Measurements from ENCODE around the gene PPP2R2C. TPM values are rescaled to one million over a fixed set of nuclear protein-coding genes. Genes with fewer than 3 reads are reported as not detected.

Gene PPP2R2C
- total and polyA plus RNA-seq, 5 donors = 2.3 to 7.2 (median 2.8) TPM

- H3K4me1 ChIP-seq (ENCODE audit: control insufficient read depth, insufficient read depth, low read length) = no peaks in the 10 kb centered on the region
- 80% methylated on average over 6 of the region's 6 CpGs for WGBS
- H3K27ac ChIP-seq (ENCODE audit: low read length) = no peak overlapping the region
- intact Hi-C loops (cut with DNase I) = no loop called here
- DNase-seq (no peak), ATAC-seq (no peak)
- no peak overlapping the region for H3K4me3 ChIP-seq (ENCODE audit: low read length)
- H3K27me3 ChIP-seq (ENCODE audit: control insufficient read depth, insufficient read depth) = no peaks in the 10 kb centered on the region
- no peaks in the 10 kb centered on the region for H3K9me3 ChIP-seq (ENCODE audit: control insufficient read depth, low read length)
These were observed 169.5 kb downstream of the PPP2R2C start for GRCh38 chr4:6302869-6303268.

GRCh38 chr4:6301732-6302442 is 170.5 kb downstream of the PPP2R2C start:
- H3K27me3 ChIP-seq (ENCODE audit: control insufficient read depth, insufficient read depth) = no peaks in the 10 kb centered on the region
- DNase-seq = no peak
- H3K4me1 ChIP-seq (ENCODE audit: control insufficient read depth, insufficient read depth, low read length) = no peaks in the 10 kb centered on the region
- no peak overlapping the region for H3K4me3 ChIP-seq (ENCODE audit: low read length)
- intact Hi-C loops (cut with DNase I) = no loop called here
- WGBS = 98% methylated on average over 55 of the region's 55 CpGs
- ATAC-seq = no peak
- H3K27ac ChIP-seq (ENCODE audit: low read length) = no peak overlapping the region
- no peaks in the 10 kb centered on the region for H3K9me3 ChIP-seq (ENCODE audit: control insufficient read depth, low read length)

GRCh38 chr4:6301051-6301731 is 171.2 kb downstream of the PPP2R2C start:
- no peaks in the 10 kb centered on the region for H3K4me1 ChIP-seq (ENCODE audit: control insufficient read depth, insufficient read depth, low read length)
- intact Hi-C loops (cut with DNase I) = no loop called here

GRCh38 chr4:6300359-6300758 is 172.1 kb downstream of the PPP2R2C start:
- intact Hi-C loops (cut with DNase I) = no loop called here
- WGBS = 89% methylated on average over 11 of the region's 11 CpGs

More at GRCh38 chr4:6301051-6301731, 171.2 kb downstream of the PPP2R2C start:
- no peak for ATAC-seq
- Histone ChIP-seq H3K4me3 (ENCODE audit: low read length) (no peak overlapping the region), H3K27ac (ENCODE audit: low read length) (no peak overlapping the region), H3K27me3 (ENCODE audit: control insufficient read depth, insufficient read depth) (no peaks in the 10 kb centered on the region), H3K9me3 (ENCODE audit: control insufficient read depth, low read length) (no peaks in the 10 kb centered on the region)
- 94% methylated on average over 35 of the region's 35 CpGs for WGBS
- DNase-seq = no peak

GRCh38 chr4:6299875-6300274 is 172.5 kb downstream of the PPP2R2C start:
- Histone ChIP-seq H3K4me1 (ENCODE audit: control insufficient read depth, insufficient read depth, low read length) (no peaks in the 10 kb centered on the region), H3K9me3 (ENCODE audit: control insufficient read depth, low read length) (no peaks in the 10 kb centered on the region), H3K27ac (ENCODE audit: low read length) (no peak overlapping the region), H3K27me3 (ENCODE audit: control insufficient read depth, insufficient read depth) (no peaks in the 10 kb centered on the region), H3K4me3 (ENCODE audit: low read length) (no peak overlapping the region)
- intact Hi-C loops (cut with DNase I) = no loop called here
- no peak for ATAC-seq
- DNase-seq = no peak
- 91% methylated on average over 12 of the region's 12 CpGs for WGBS

More at GRCh38 chr4:6300359-6300758, 172.1 kb downstream of the PPP2R2C start:
- no peaks in the 10 kb centered on the region for H3K9me3 ChIP-seq (ENCODE audit: control insufficient read depth, low read length)
- H3K27ac ChIP-seq (ENCODE audit: low read length) = no peak overlapping the region
- H3K4me3 ChIP-seq (ENCODE audit: low read length) = no peak overlapping the region
- H3K27me3 ChIP-seq (ENCODE audit: control insufficient read depth, insufficient read depth) = no peaks in the 10 kb centered on the region
- DNase-seq = no peak
- no peak for ATAC-seq
- H3K4me1 ChIP-seq (ENCODE audit: control insufficient read depth, insufficient read depth, low read length) = no peaks in the 10 kb centered on the region

GRCh38 chr4:6298852-6299251 is 173.6 kb downstream of the PPP2R2C start:
- DNase-seq (no peak), ATAC-seq (no peak)
- Histone ChIP-seq H3K4me3 (ENCODE audit: low read length) (no peak overlapping the region), H3K9me3 (ENCODE audit: control insufficient read depth, low read length) (no peaks in the 10 kb centered on the region), H3K4me1 (ENCODE audit: control insufficient read depth, insufficient read depth, low read length) (no peaks in the 10 kb centered on the region), H3K27ac (ENCODE audit: low read length) (no peak overlapping the region), H3K27me3 (ENCODE audit: control insufficient read depth, insufficient read depth) (no peaks in the 10 kb centered on the region)
- intact Hi-C loops (cut with DNase I) = no loop called here
- 91% methylated on average over 6 of the region's 6 CpGs for WGBS

- no peak overlapping the region for H3K27ac ChIP-seq (ENCODE audit: low read length)
- no peak overlapping the region for H3K4me3 ChIP-seq (ENCODE audit: low read length)
- no peaks in the 10 kb centered on the region for H3K4me1 ChIP-seq (ENCODE audit: control insufficient read depth, insufficient read depth, low read length)
- 83% methylated on average over 13 of the region's 13 CpGs for WGBS
- DNase-seq (no peak), ATAC-seq (no peak)
- H3K9me3 ChIP-seq (ENCODE audit: control insufficient read depth, low read length) = no peaks in the 10 kb centered on the region
- intact Hi-C loops (cut with DNase I) = no loop called here
- H3K27me3 ChIP-seq (ENCODE audit: control insufficient read depth, insufficient read depth) = no peaks in the 10 kb centered on the region
These were observed 174.4 kb downstream of the PPP2R2C start for GRCh38 chr4:6298035-6298434.

GRCh38 chr4:6297266-6297815 is 175.1 kb downstream of the PPP2R2C start:
- Histone ChIP-seq H3K4me1 (ENCODE audit: control insufficient read depth, insufficient read depth, low read length) (no peaks in the 10 kb centered on the region), H3K27me3 (ENCODE audit: control insufficient read depth, insufficient read depth) (no peaks in the 10 kb centered on the region), H3K4me3 (ENCODE audit: low read length) (no peak overlapping the region), H3K9me3 (ENCODE audit: control insufficient read depth, low read length) (no peaks in the 10 kb centered on the region), H3K27ac (ENCODE audit: low read length) (no peak overlapping the region)
- no peak for ATAC-seq
- DNase-seq = no peak
- WGBS = 89% methylated on average over 15 of the region's 15 CpGs
- intact Hi-C loops (cut with DNase I) = no loop called here

- H3K4me3 ChIP-seq (ENCODE audit: low read length) = no peak overlapping the region
- intact Hi-C loops (cut with DNase I) = no loop called here
- 89% methylated on average over 9 of the region's 9 CpGs for WGBS
- no peak for DNase-seq
- no peaks in the 10 kb centered on the region for H3K27me3 ChIP-seq (ENCODE audit: control insufficient read depth, insufficient read depth)
- no peaks in the 10 kb centered on the region for H3K4me1 ChIP-seq (ENCODE audit: control insufficient read depth, insufficient read depth, low read length)
- no peak for ATAC-seq
- H3K27ac ChIP-seq (ENCODE audit: low read length) = no peak overlapping the region
- no peaks in the 10 kb centered on the region for H3K9me3 ChIP-seq (ENCODE audit: control insufficient read depth, low read length)
These were observed 176.4 kb downstream of the PPP2R2C start for GRCh38 chr4:6296026-6296425.

GRCh38 chr4:6295495-6295894 is 176.9 kb downstream of the PPP2R2C start:
- H3K27ac ChIP-seq (ENCODE audit: low read length) = no peak overlapping the region
- no peak overlapping the region for H3K4me3 ChIP-seq (ENCODE audit: low read length)
- DNase-seq (no peak), ATAC-seq (no peak)
- intact Hi-C loops (cut with DNase I) = no loop called here
- 96% methylated on average over 14 of the region's 14 CpGs for WGBS
- H3K27me3 ChIP-seq (ENCODE audit: control insufficient read depth, insufficient read depth) = no peaks in the 10 kb centered on the region
- H3K4me1 ChIP-seq (ENCODE audit: control insufficient read depth, insufficient read depth, low read length) = no peaks in the 10 kb centered on the region
- no peaks in the 10 kb centered on the region for H3K9me3 ChIP-seq (ENCODE audit: control insufficient read depth, low read length)

GRCh38 chr4:6294705-6295421 is 177.6 kb downstream of the PPP2R2C start:
- ATAC-seq (no peak), DNase-seq (no peak)
- intact Hi-C loops (cut with DNase I) = no loop called here
- Histone ChIP-seq H3K9me3 (ENCODE audit: control insufficient read depth, low read length) (no peaks in the 10 kb centered on the region), H3K27me3 (ENCODE audit: control insufficient read depth, insufficient read depth) (no peaks in the 10 kb centered on the region), H3K4me1 (ENCODE audit: control insufficient read depth, insufficient read depth, low read length) (no peaks in the 10 kb centered on the region), H3K4me3 (ENCODE audit: low read length) (no peak overlapping the region), H3K27ac (ENCODE audit: low read length) (no peak overlapping the region)
- 95% methylated on average over 27 of the region's 27 CpGs for WGBS

All from right cardiac atrium (tissue), 5 donors.